ENCODE data around the gene GFRA1.

- TF ChIP-seq CTCF (IDR thresholded peaks at IDR 0.05; ENCODE audit: poor library complexity) (no peak), EZH2 (IDR thresholded peaks at IDR 0.05; ENCODE audit: borderline replicate concordance) (no peak), EZH2phosphoT487 (IDR thresholded peaks at IDR 0.05; ENCODE audit: low read depth, severe bottlenecking, unreplicated experiment) (no peak)
Observed at GRCh38 chr10:116272440-116273283, at the start of gene GFRA1.

Data from hepatocyte (in vitro differentiated cells).